ENCODE results near the gene TNFAIP1.

TNFAIP1 gene

GRCh38 chr17:28385406-28385805 is 49.8 kb downstream of the TNFAIP1 start:
- peak overlapping the region; percentile 83 for H3K4me3 ChIP-seq (ENCODE audit: low read length, poor library complexity, severe bottlenecking)
- peak overlapping the region; percentile 78 for H3K4me2 ChIP-seq (ENCODE audit: low read depth, low read length, poor library complexity, severe bottlenecking)
- no peaks in the 10 kb centered on the region for H3K27me3 ChIP-seq (ENCODE audit: insufficient read depth, low read length, poor library complexity, severe bottlenecking)
- H3F3A ChIP-seq (ENCODE audit: low read depth) = no peaks in the 10 kb centered on the region
- no peaks in the 10 kb centered on the region for H3K36me3 ChIP-seq (ENCODE audit: insufficient read depth, low read length)
- H3K9me2 ChIP-seq (replicated peaks; ENCODE audit: low read depth, low read length) = no peaks in the 10 kb centered on the region
- peak overlapping the region; percentile 91 for H2AFZ ChIP-seq (ENCODE audit: low read length)
- H3K79me2 ChIP-seq (ENCODE audit: insufficient read depth, low read length) = no peaks in the 10 kb centered on the region
- H3K9ac ChIP-seq (ENCODE audit: low read depth, low read length, poor library complexity, severe bottlenecking) = peak overlapping the region; percentile 77
- peaks cover 13% of the 10 kb centered on the region for H3K4me1 ChIP-seq (ENCODE audit: insufficient read depth, low read length, poor library complexity, severe bottlenecking)
- H4K20me1 ChIP-seq (ENCODE audit: insufficient read depth, low read length, poor library complexity, severe bottlenecking) = no peaks in the 10 kb centered on the region
- TF ChIP-seq EZH2phosphoT487 (IDR thresholded peaks at IDR 0.05; ENCODE audit: borderline replicate concordance) = no peak
- TF ChIP-seq, protein P1, sequence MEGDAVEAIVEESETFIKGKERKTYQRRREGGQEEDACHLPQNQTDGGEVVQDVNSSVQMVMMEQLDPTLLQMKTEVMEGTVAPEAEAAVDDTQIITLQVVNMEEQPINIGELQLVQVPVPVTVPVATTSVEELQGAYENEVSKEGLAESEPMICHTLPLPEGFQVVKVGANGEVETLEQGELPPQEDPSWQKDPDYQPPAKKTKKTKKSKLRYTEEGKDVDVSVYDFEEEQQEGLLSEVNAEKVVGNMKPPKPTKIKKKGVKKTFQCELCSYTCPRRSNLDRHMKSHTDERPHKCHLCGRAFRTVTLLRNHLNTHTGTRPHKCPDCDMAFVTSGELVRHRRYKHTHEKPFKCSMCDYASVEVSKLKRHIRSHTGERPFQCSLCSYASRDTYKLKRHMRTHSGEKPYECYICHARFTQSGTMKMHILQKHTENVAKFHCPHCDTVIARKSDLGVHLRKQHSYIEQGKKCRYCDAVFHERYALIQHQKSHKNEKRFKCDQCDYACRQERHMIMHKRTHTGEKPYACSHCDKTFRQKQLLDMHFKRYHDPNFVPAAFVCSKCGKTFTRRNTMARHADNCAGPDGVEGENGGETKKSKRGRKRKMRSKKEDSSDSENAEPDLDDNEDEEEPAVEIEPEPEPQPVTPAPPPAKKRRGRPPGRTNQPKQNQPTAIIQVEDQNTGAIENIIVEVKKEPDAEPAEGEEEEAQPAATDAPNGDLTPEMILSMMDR (conservative IDR thresholded peaks at IDR 0.05; ENCODE audit: low read length) = no peak
- H3K9me3 ChIP-seq (ENCODE audit: insufficient read depth, low read depth, low read length) = no peaks in the 10 kb centered on the region

DNA sequence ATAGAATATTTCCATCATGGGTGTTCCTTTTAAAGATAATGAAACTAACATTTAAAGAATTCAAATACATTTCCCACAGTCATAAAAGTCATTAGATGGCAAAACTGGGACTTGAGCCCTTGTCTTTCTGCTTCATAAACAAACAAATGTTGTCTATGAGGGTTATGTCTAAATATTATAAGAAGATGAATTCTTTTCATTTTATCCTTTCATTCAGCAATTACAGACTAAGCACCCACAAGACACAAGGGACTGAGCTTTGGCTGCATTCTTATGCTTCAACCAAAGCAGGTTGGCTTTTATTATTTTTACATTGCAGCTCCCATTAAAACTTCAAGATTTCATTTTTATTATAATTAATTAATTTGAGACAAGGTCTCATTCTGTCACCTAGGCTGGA is 50.8 kb downstream of the TNFAIP1 start:
- TF ChIP-seq, protein P1 (conservative IDR thresholded peaks at IDR 0.05; ENCODE audit: low read length) = no peak
- no peak for TF ChIP-seq EZH2phosphoT487 (IDR thresholded peaks at IDR 0.05; ENCODE audit: borderline replicate concordance)
- Histone ChIP-seq H3K9ac (ENCODE audit: low read depth, low read length, poor library complexity, severe bottlenecking) (no peak overlapping the region), H3K4me2 (ENCODE audit: low read depth, low read length, poor library complexity, severe bottlenecking) (peak overlapping the region; percentile 78), H2AFZ (ENCODE audit: low read length) (no peak overlapping the region), H3K9me3 (ENCODE audit: insufficient read depth, low read depth, low read length) (no peaks in the 10 kb centered on the region), H4K20me1 (ENCODE audit: insufficient read depth, low read length, poor library complexity, severe bottlenecking) (no peaks in the 10 kb centered on the region), H3K4me1 (ENCODE audit: insufficient read depth, low read length, poor library complexity, severe bottlenecking) (peaks cover 13% of the 10 kb centered on the region), H3F3A (ENCODE audit: low read depth) (no peaks in the 10 kb centered on the region), H3K9me2 (replicated peaks; ENCODE audit: low read depth, low read length) (no peaks in the 10 kb centered on the region), H3K4me3 (ENCODE audit: low read length, poor library complexity, severe bottlenecking) (no peak overlapping the region), H3K79me2 (ENCODE audit: insufficient read depth, low read length) (no peaks in the 10 kb centered on the region), H3K27me3 (ENCODE audit: insufficient read depth, low read length, poor library complexity, severe bottlenecking) (no peaks in the 10 kb centered on the region), H3K36me3 (ENCODE audit: insufficient read depth, low read length) (no peaks in the 10 kb centered on the region)

GRCh38 chr17:28388106-28388505 is 52.5 kb downstream of the TNFAIP1 start:
- no peaks in the 10 kb centered on the region for H3K79me2 ChIP-seq (ENCODE audit: insufficient read depth, low read length)
- no peak for TF ChIP-seq EZH2phosphoT487 (IDR thresholded peaks at IDR 0.05; ENCODE audit: borderline replicate concordance)
- TF ChIP-seq, protein P1 (conservative IDR thresholded peaks at IDR 0.05; ENCODE audit: low read length) = no peak
- no peaks in the 10 kb centered on the region for H3F3A ChIP-seq (ENCODE audit: low read depth)
- no peaks in the 10 kb centered on the region for H4K20me1 ChIP-seq (ENCODE audit: insufficient read depth, low read length, poor library complexity, severe bottlenecking)
- H3K36me3 ChIP-seq (ENCODE audit: insufficient read depth, low read length) = no peaks in the 10 kb centered on the region
- H3K9ac ChIP-seq (ENCODE audit: low read depth, low read length, poor library complexity, severe bottlenecking) = no peak overlapping the region
- H3K27me3 ChIP-seq (ENCODE audit: insufficient read depth, low read length, poor library complexity, severe bottlenecking) = no peaks in the 10 kb centered on the region
- no peak overlapping the region for H3K4me3 ChIP-seq (ENCODE audit: low read length, poor library complexity, severe bottlenecking)
- no peak overlapping the region for H2AFZ ChIP-seq (ENCODE audit: low read length)
- H3K4me2 ChIP-seq (ENCODE audit: low read depth, low read length, poor library complexity, severe bottlenecking) = no peak overlapping the region
- H3K4me1 ChIP-seq (ENCODE audit: insufficient read depth, low read length, poor library complexity, severe bottlenecking) = peaks cover 13% of the 10 kb centered on the region
- H3K9me2 ChIP-seq (replicated peaks; ENCODE audit: low read depth, low read length) = no peaks in the 10 kb centered on the region
- H3K9me3 ChIP-seq (ENCODE audit: insufficient read depth, low read depth, low read length) = no peaks in the 10 kb centered on the region
